ENCODE data around the gene RRBP1.
A peak's percentile ranks its signal among the peaks of the same experiment; 100 is the strongest.

The RRBP1 gene

DNA sequence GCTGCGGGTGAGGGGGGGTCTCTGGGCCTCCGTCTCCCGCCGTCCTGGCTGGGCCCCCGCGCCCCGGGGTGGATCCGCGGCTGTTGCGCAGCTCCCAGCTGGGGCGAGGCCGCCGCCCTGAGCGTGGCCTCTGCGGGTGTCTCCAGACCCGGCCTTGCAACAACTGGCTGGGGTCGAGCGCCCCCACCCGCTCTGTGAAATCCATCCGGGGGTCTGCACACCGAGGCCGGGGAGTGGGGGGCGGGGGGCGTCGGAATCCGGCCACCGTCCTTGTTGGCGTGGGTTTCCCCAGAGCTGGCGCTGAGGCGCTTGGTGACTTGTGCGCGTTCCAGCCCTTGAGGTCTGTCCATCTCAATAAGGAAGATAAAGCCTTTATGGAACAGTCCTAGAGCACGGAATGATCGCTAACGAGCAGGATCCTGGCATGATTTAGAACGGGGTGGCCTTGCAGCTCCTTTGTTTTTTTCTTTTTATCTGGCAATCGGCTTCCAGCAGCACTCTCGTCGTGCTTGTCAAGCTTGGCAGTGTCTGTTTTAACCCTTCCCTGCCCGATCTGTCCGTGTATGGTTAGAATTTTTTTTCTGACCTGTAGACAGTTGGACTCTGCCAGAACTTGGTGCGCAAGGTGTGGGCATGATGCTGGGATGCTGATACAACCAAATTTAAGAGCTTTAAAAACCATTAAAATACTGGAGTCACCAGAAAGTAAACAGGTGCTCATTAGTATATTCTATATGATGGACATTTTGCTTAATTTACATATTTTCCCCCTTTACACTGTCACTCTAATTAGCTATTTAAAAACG is 111.5 kb downstream of the RRBP1 start:
- peak; percentile 20 for DNase-seq (ENCODE audit: low read depth)

DNA sequence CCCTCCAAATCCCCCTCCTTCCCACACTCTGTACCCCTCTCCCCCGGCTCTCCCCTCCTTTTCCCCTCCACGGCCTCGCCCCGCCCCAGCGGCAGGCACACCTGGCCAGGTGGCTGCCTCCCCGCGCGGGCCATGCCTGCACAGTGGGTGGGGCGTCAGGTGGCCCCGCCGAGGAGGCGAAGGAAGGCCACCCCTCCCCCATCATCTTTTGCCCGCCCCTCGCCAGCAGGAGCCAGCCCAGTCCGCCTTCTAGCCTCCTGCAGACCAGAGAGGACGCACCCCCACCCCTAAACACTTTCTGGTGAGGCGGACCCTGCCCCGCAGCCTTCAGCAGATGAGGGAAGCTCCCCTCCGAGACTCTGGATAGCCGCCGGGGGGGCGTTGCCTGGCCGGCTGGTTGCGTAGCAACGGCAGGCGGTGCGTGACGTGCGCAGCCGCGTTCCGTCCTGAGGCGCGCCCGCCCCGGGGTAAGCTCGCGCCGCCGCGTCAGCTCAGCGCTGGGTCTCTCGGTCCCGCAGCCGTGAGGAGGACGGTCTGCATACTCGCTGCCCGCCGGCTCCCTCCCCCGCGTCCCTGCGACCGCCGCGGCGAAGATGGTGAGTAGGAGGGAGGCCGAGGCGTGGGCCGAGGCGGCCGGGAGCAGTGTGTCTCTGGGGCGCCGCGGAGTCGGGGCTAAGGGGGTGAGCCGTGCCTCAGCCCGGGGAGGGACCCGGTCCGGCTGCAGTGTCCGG is 112.3 kb downstream of the RRBP1 start, which contains the start of gene DSTN:
Gene DSTN, plus strand, starts transcription at position 460 of the 731 bp plus-strand sequence. Its CDS starts 134 bp downstream, at position 594.
- DNase-seq (ENCODE audit: low read depth): peak; percentile 83

- peak; percentile 69 for DNase-seq (ENCODE audit: low read depth)
Observed at GRCh38 chr20:17568972-17569521, 113.0 kb downstream of the RRBP1 start.

DNA sequence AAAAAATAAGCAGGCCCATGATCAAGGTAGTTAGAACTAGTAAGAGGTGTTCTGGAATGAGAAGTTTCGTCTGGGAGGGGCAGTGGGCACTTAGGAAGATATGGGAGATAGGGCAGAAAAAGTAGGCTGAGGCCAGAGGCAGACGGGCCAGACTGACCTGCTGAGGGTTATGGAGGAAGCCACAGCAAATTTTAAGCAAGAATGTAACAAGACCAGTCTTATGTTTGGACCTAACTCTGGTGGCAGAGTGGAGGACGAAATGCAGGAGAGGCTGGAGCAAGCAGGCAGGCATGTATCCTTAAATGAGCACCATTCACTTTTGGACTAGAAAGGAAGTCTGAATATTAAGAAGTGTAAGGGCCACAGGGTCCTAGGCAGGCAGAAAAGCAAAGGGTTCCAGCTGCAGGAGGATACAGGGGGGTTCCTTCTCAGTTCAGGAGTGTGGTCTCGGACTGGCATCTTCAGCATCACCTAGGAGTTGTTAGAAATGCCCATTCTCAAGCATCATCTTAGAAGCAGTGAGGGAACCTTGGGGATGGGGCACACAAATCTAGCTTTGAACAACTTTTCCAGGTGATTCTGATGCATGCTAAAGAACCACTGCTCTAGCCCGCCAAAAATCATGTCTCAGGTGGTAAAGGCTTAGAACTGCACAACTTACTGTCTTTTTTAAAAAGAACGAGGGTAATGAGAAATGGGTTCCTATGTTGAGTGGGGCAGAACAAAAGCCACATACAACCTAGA is 113.8 kb downstream of the RRBP1 start:
- DNase-seq (ENCODE audit: low read depth): no peak

DNA sequence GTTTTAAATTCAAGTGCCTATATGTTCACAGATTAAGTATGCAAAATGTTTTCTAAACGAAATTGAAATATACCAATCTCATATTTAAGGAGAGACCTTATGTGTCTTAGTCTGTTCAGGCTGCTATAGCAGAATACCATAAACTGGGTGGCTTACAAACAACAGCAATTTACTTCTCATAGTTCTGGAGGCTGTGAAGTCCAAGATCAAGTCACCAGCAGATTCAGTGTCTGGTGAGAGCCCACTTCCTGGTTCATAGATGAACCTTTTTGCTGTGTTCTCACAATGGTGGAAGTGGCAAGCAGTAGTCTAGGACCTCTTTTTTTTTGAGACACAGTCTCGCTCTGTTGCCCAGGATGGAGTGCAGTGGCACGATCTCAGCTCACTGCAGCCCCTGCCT is 115.7 kb downstream of the RRBP1 start:
- no peak for DNase-seq (ENCODE audit: low read depth)

DNA sequence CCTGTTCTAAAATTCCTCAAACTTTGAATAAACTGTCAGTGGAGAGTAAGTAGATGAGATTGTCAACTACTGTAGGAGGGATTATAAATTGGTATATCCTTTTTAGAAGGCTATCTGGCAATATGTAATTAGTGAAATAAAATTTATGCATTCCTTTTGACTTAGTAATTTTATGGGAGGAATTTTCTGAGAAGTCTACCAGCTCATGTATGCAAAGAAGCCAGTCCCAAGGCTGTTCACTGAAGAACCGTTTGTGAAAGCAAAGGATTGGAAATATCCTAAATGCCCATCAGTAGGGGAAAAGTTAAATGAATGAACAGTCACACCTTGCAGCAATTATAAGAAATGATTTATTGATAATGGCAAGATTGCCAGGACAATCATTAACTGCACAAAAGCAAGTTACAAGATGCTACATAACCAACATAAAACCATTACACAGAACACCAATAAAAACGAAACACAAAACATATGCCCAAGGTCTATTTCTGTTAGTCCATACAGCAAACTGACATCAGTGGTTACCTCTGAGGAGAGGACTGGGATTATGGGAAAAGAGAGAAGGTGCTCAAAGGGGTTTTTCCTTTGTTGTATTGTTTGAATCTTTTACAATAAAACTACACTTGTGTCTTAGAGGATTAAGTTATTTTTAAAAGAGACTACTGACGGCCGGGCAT is 116.7 kb downstream of the RRBP1 start:
- DNase-seq (ENCODE audit: low read depth): no peak
